Stimulated activated naive CD4-positive, alpha-beta T cell (primary cell): ENCODE data around the gene CNOT3.

Experiments used
- DNase-seq, 6 experiments: peaks; one replicate each; lab custom pipeline; 2025; lab: John Stamatoyannopoulos, UW

Gene CNOT3

DNA sequence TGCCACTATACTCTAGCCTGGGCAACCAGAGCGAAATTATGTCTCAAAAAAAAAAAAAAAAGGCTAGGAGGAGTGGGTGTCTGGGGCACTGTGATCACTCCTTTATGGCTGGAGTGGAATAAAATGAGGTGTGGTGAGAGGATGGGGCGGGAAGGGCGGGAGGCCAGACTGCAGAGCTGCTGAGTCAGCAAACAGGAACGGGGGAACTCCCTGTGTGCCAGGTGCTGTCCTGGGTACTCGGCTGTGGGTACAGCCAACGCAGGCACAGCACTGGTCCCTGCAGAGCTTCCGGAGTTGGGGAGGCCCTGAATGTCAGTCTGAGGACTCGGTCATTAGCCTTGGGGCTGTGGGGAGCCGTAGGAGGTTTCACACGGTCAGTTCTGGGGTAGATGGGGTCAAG is 16.3 kb upstream of the CNOT3 start:
- no peak for DNase-seq

DNA sequence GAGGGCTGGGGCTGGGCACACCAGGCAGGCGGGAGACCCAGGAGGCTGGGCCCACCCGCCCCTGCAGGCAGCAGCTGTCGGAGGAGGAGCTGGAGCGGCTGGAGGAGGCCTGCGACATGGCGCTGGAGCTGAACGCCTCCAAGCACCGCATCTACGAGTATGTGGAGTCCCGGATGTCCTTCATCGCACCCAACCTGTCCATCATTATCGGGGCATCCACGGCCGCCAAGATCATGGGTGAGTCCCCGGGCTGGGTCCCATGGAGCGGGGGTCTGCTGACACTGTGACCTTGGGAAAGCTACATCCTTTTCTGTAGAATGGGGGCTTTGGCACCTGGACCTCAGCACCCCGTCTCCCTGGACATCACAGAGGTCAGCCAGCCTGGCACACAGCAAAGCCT is 13.9 kb upstream of the CNOT3 start:
- DNase-seq = no peak

DNA sequence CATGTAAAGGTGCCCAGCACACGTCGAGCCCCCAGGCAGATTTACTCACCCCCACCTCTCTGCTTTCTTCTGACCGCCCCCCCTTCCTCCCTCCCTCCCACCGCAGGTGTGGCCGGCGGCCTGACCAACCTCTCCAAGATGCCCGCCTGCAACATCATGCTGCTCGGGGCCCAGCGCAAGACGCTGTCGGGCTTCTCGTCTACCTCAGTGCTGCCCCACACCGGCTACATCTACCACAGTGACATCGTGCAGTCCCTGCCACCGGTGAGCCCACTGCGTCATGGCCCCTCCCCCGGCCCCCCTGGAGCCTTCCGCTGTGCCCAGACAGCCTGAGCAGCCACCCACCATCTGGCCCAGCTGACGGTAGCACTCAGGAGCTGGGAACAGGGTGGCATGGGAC is 13.2 kb upstream of the CNOT3 start:
- no peak for DNase-seq

DNA sequence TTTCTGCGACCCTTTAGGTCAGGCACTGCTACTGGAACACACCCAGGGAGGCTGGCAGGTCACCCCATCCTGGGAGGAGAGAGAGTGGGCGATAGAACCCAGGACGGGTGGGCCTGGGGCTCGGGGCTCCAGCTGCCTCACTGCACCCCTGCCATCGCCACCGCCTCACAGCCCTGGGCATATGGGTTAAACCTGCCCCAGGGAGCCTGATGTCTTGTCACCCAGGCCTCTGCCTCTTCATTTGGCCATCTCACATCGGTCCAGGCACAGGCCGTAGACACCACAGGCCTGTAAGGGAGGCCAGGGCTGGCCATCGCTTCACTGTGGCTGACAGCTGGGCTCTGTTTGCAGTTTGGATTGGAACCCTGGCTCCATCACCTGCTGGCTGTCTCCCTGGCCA is 11.8 kb upstream of the CNOT3 start:
- DNase-seq = no peak

DNA sequence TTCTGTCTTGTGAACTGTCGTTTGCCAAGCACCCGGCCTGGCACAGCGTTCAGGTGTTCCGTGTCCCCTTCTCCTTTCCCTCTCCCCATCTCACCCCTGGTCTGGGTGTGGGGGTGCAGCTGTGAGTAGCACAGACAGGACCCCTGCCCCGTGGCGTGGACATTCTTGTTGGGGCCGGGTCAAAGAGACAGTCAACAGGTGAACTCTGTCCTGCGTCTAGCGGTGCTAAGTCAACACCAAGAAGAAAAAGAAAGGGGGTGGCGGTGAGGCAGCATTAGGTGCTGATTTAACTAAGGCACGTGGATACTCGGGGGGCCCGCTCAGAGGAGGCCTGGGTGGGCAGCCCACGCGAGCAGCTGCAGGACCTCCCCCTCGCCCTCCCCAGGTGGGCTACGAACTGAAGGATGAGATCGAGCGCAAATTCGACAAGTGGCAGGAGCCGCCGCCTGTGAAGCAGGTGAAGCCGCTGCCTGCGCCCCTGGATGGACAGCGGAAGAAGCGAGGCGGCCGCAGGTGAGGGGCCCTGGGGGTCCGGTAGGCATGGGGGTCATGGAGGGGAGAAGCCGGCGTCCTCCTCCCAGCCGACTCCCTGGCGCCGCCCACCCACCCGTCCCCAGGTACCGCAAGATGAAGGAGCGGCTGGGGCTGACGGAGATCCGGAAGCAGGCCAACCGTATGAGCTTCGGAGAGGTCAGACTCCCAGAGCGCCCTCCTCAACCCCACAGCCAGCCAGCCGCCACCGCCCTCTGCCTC is 9.7 kb upstream of the CNOT3 start:
- no peak for DNase-seq

DNA sequence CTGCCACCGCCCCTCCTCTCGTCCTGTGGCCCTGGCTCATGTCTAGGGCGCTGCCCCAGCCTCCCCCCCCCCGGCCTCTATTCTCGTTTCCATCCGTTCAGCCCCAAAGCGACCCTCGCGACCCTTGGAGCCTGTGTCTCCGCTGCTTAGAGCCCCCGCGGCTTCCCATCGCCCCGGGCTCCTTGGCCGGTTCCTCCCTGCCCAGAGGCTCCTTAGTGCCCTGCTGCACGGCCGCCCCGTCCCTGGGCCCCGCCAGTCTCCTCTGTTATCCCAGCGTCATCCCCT is 9.2 kb upstream of the CNOT3 start:
- DNase-seq = no peak

DNA sequence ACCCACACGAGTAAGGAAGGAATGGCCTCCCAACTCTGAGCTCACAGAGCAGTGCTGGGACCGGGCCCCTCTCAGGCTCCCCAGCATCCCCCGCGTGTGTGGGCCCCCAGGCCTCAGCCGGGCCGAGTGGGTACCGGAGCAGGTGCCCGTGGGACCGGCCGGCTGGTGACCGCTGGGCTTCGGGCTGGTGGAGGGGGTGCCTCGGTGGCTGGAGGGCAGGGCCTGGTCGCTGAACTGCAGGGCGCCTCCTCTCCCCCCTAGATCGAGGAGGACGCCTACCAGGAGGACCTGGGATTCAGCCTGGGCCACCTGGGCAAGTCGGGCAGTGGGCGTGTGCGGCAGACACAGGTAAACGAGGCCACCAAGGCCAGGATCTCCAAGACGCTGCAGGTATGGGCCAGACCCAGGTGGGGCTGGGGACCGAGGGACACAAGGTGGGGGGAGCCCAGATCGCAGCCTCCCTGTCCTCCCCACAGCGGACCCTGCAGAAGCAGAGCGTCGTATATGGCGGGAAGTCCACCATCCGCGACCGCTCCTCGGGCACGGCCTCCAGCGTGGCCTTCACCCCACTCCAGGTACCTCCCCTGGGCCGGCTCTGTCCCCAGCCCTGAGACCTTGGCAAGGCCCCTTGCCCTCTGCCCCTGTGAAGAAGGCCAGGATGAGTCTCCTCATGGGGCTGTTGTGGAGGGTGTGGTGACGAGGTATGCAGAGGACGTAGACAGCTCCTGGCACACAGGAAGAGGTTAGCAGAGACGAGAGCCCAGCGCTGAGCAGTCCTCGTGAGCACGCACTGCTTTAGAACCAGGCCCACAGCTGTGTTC is 8.6 kb upstream of the CNOT3 start:
- DNase-seq = no peak

DNA sequence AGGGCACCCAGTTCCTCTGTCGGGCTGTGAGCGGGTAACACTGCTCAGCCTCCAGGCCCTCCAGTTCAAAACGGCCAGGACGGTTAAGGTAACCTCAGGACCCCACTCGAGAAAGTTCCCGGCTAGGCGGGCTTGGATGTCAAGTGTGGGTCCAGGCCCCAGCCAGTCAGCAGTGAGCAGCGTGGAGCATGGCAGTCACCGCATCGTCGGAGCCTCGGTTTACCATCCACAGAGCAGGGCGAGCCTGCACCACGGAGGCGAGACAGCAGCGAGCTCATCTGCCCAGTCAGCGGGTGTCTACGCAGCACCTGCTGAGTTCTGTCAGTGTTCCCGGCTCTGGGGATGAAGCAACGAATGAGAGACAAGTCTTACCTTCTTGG is 8.0 kb upstream of the CNOT3 start:
- DNase-seq = no peak

DNA sequence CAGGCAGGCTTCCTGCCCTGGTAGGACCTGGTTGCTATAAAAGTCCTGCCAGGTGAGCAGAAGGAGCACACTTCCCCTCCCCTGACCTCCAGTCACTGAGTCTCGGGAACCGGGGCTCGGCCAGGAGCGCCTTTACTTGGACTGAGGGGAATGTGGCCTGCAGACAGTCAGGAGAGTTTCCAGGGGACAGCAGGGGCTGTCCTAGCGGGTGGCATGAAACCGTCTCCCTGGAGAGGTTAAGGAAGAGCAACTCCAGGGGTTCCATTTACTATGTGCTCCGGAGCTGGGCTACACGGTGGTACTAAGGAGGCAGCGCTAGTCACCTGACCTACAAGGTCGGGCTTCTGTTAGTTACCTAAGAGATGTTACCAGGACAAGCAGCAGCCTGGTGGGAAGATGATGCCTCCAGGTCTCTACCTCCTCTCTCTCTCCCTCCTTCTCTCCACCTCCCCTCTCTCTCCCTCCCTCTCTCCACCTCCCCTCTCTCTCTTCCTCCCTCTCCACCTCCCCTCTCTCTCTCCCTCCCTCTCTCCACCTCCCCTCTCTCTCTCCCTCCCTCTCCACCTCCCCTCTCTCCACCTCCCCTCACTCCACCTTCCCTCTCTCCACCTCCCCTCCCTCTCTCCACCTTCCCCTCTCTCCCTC is 4.1 kb upstream of the CNOT3 start:
- peak in 2 of 6 experiments; percentile 34 to 63 for DNase-seq

DNA sequence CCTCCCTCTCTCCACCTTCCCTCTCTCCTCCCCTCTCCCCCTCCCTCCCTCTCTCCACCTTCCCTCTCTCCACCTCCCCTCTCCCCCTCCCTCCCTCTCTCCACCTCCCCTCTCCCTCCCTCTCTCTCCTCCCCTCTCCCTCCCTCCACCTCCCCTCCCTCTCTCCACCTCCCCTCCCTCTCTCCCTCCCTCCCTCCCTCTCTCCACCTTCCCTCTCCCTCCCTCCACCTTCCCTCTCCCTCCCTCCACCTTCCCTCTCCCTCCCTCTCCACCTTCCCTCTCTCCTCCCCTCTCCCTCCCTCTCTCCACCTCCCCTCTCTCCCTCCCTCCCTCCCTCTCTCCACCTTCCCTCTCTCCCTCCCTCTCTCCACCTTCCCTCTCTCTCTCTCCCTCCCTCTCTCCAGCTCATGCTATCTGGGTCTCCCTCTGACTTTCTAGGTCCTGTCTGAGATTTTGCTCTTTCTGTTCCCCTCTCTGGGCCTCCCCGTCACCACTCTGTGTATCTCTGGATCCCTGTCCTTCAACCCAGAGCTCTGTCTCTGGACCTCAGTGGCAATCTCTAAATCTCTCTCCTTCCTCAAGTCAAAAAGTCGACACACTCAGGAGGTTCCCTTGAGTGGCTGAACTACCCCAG is 3.5 kb upstream of the CNOT3 start:
- no peak for DNase-seq

GRCh38 chr19:54136086-54136863 is 1.3 kb upstream of the CNOT3 start:
- DNase-seq = no peak

DNA sequence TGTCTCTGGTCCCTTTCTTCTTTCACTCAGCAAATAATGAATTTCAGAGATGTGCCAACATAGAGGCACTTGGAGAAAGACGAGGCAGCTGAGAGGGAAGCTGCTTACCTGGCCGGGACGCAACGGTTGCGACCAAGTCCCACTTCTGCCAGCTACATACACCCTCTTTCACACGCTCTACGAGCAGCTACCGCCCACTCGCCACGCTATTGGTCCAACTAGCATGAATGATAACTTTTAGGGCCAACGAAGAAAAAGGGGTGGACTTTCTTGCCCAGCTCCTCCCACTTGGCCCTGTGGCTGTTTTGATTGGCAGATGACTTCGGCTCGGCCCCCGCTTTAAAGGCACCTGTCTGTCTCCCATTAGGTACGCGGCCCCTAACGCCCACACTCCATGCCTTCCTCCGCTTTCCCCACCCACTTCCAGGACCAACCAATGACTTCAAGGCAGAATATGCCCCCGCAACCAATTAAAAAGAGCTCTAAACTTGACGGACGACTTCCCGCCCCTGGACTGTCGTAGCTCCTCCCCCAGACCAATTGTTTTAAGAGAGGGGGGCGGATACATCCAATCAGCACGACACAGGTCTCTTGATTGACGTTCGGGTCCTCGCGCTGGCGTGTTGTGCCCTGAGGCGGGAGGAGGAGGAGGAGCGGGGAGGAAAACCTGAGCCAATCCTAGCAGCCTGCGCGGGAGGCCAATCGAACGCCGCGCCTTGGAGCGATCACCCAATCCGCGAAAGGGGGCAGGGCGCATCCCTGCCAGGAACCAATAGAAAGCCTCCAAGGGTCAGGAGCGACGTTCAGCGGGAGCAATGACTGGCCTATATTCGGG is 481 bp upstream of the CNOT3 start:
- DNase-seq = peak; percentile 97 to 100 (median 100)

GRCh38 chr19:54138489-54139256 is 1.1 kb downstream of the CNOT3 start:
- peak in 1 of 6 experiments; percentile 12 for DNase-seq

GRCh38 chr19:54141356-54141755 is 3.8 kb downstream of the CNOT3 start:
- no peak for DNase-seq

- DNase-seq = no peak
These were observed 4.7 kb downstream of the CNOT3 start for GRCh38 chr19:54142166-54142780.

DNA sequence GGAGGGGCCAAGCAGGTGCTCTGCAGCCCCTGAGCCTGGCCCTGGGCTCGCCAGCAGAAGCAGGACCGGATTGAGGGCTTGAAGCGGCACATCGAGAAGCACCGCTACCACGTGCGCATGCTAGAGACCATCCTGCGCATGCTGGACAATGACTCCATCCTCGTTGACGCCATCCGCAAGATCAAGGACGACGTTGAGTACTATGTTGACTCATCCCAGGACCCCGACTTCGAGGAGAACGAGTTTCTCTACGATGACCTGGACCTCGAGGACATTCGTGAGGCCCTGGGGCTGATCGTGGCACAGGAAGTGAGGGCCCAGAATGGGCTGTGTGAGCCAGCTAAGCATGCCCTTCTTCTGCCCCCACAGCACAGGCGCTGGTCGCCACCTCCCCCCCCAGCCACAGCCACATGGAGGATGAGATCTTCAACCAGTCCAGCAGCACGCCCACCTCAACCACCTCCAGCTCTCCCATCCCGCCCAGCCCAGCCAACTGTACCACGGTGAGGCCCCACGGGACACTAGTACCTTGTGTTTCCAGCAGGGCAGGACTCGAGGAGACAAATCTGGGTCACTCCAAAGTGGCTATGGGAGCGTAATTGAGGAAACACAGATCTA is 8.1 kb downstream of the CNOT3 start:
- no peak for DNase-seq

GRCh38 chr19:54147676-54148075 is 10.1 kb downstream of the CNOT3 start:
- no peak for DNase-seq

DNA sequence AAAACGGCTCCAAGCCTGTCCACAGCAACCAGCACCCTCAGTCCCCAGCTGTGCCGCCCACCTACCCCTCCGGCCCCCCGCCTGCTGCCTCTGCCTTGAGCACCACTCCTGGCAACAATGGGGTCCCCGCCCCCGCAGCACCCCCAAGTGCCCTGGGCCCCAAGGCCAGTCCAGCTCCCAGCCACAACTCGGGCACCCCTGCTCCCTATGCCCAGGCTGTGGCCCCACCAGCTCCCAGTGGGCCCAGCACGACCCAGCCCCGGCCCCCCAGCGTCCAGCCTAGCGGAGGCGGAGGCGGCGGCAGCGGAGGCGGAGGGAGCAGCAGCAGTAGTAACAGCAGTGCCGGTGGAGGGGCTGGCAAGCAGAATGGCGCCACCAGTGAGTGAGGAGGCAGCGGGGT is 10.6 kb downstream of the CNOT3 start:
- no peak for DNase-seq
